GM23248 (cell line): ENCODE data around the gene GALP.

Experiments used
- EZH2 ChIP-seq: fragments of 200-600 bp; sonication (generic); IDR thresholded peaks from 2 replicates; pipeline ENCODE4 v1.6.1; 2018; ENCODE audit warnings: antibody characterized with exemption, mild to moderate bottlenecking; ENCODE audit not compliant: insufficient read depth, poor library complexity, severe bottlenecking
- EZH2phosphoT487 ChIP-seq: fragments of 200-600 bp; sonication (generic); IDR thresholded peaks from 2 replicates; pipeline ENCODE4 v1.6.1; 2018; ENCODE audit warnings: antibody characterized with exemption, moderate library complexity, mild to moderate bottlenecking, low read depth; ENCODE audit not compliant: insufficient read depth

GRCh38 chr19:56189785-56190184 is 14.0 kb downstream of the GALP start:
- no peak for TF ChIP-seq EZH2
- TF ChIP-seq EZH2phosphoT487 = no peak
